ENCODE results near the gene DEPP1. TPM values are rescaled to one million over a fixed set of nuclear protein-coding genes. Genes with fewer than 3 reads are reported as not detected.

Gene DEPP1
- total RNA-seq, 1 donor from 2014 or later, result 16.6 TPM

Other genes with a start within 250 kb of the DEPP1 start
- 0.93 and 1.5 TPM in 2 replicates for gene TMEM72, start 67.5 kb downstream of the DEPP1 start, total RNA-seq
- 21.2 and 23.0 TPM in 2 replicates for gene RASSF4, start 19.0 kb downstream of the DEPP1 start, total RNA-seq
- gene ZNF22, start 22.1 kb upstream of the DEPP1 start, total RNA-seq, result 44.1 and 46.0 TPM in 2 replicates

Measured in progenitor cell of endocrine pancreas (in vitro differentiated cells).